SK-N-SH (cell line): ENCODE results near the gene NFIA. TPM values are rescaled to one million over a fixed set of nuclear protein-coding genes. Genes with fewer than 3 reads are reported as not detected.

Experiments
- CTCF ChIA-PET: fragments of 300-600, 350-600 bp; formaldehyde crosslinking; extraction: SDS; loops from one replicate; lab custom pipeline; 2021; lab: Yijun Ruan, JAX
- POLR2A ChIA-PET: fragments of 350-600 bp; sonication (Branson Sonifier 250); formaldehyde crosslinking; extraction: SDS; loops from one replicate; lab custom pipeline; 2020; ENCODE audit warnings: antibody characterized with exemption, inconsistent platforms; lab: Yijun Ruan, JAX
- DNase-seq: peaks from one replicate; pipeline ENCODE4 v3.0.0; 2012
- H2AFZ ChIP-seq: fragments of 200-600 bp; sonication (generic); 2 replicates; pipeline ENCODE4 v1.8.1; 2016; ENCODE audit warnings: antibody characterized with exemption, mild to moderate bottlenecking, low read depth
- H3F3A ChIP-seq: fragments of 200-600 bp; sonication (generic); replicated peaks from 2 replicates; pipeline ENCODE3; 2016; ENCODE audit warnings: antibody characterized with exemption, mild to moderate bottlenecking; ENCODE audit not compliant: insufficient read depth
- H3K27ac ChIP-seq, 2 experiments: fragments of 200-500 bp in 1 of 2; fragments of 200-600 bp in 1 of 2; sonication (Bioruptor generic) in 1 of 2; sonication (generic), shearing (Covaris generic) in 1 of 2; 2 replicates each; pipeline versions ENCODE4 v1.5.1 to v1.6.1; 2014 to 2016; ENCODE audit warnings: low read depth in 2 of 2, inconsistent platforms in 1 of 2, low read length in 1 of 2, mild to moderate bottlenecking in 1 of 2, mixed read lengths in 1 of 2
- H3K27me3 ChIP-seq: fragments of 200-600 bp; sonication (generic), shearing (Covaris generic); 2 replicates; pipeline ENCODE4 v1.6.1; 2016; ENCODE audit warnings: mixed run types; ENCODE audit not compliant: insufficient read depth
- H3K36me3 ChIP-seq, 2 experiments: fragments of 200-500 bp in 1 of 2; fragments of 200-600 bp in 1 of 2; sonication (Bioruptor generic) in 1 of 2; sonication (generic) in 1 of 2; replicated peaks in 1 of 2; 2 replicates each; pipeline versions ENCODE3 to v1.5.1; 2014 to 2016; ENCODE audit warnings: low read length in 1 of 2, mild to moderate bottlenecking in 1 of 2; ENCODE audit not compliant: insufficient read depth in 2 of 2, control insufficient read depth in 1 of 2
- H3K4me1 ChIP-seq, 2 experiments: fragments of 200-500 bp in 1 of 2; fragments of 200-600 bp in 1 of 2; sonication (Bioruptor generic) in 1 of 2; sonication (generic), shearing (Covaris generic) in 1 of 2; 2 replicates each; pipeline versions ENCODE4 v1.5.1 to v1.6.1; 2014 to 2016; ENCODE audit warnings: low read depth in 1 of 2, low read length in 1 of 2, mixed run types in 1 of 2; ENCODE audit not compliant: insufficient read depth in 2 of 2, control insufficient read depth in 1 of 2
- H3K4me2 ChIP-seq: fragments of 200-600 bp; sonication (generic), shearing (Covaris generic); 2 replicates; pipeline ENCODE4 v1.6.1; 2017; ENCODE audit warnings: mixed run types
- H3K4me3 ChIP-seq, 2 experiments: fragments of 200-500 bp in 1 of 2; fragments of 200-600 bp in 1 of 2; sonication (Bioruptor generic) in 1 of 2; sonication (generic), shearing (Covaris generic) in 1 of 2; 2 replicates each; pipeline versions ENCODE4 v1.5.1 to v1.8.1; 2014 to 2016; ENCODE audit warnings: low read depth in 2 of 2, inconsistent platforms in 1 of 2, low read length in 1 of 2, mild to moderate bottlenecking in 1 of 2, mixed read lengths in 1 of 2, moderate library complexity in 1 of 2
- H3K79me2 ChIP-seq: fragments of 200-600 bp; sonication (generic); 2 replicates; pipeline ENCODE4 v1.8.1; 2017; ENCODE audit warnings: mild to moderate bottlenecking; ENCODE audit not compliant: insufficient read depth
- H3K9ac ChIP-seq: fragments of 200-600 bp; sonication (generic); 2 replicates; pipeline ENCODE4 v1.6.1; 2017; ENCODE audit warnings: mixed run types
- H3K9me2 ChIP-seq: fragments of 200-600 bp; sonication (generic); 2 replicates; pipeline ENCODE4 v1.6.1; 2017; ENCODE audit warnings: mixed run types
- H3K9me3 ChIP-seq: fragments of 200-600 bp; sonication (generic); 2 replicates; pipeline ENCODE4 v1.6.1; 2017; ENCODE audit warnings: mixed run types, mild to moderate bottlenecking, moderate library complexity
- H4K20me1 ChIP-seq: fragments of 200-600 bp; sonication (generic); 2 replicates; pipeline ENCODE4 v1.6.1; 2017; ENCODE audit warnings: mild to moderate bottlenecking, mixed run types; ENCODE audit not compliant: insufficient read depth
- CHD2 ChIP-seq: fragments of 150-350 bp; IDR thresholded peaks from 2 replicates; pipeline ENCODE4 v1.6.1; 2018; ENCODE audit warnings: low read length; ENCODE audit not compliant: partially characterized antibody
- EP300 ChIP-seq, 2 experiments: IDR thresholded peaks; 2 replicates each; pipeline versions ENCODE4 v1.4.0 to v1.6.1; 2012; ENCODE audit warnings: borderline replicate concordance in 1 of 2, low read depth in 1 of 2, low read length in 1 of 2
- EZH2phosphoT487 ChIP-seq: fragments of 200-600 bp; sonication (generic); IDR thresholded peaks from 2 replicates; pipeline ENCODE4 v1.6.1; 2017; ENCODE audit warnings: low read depth, mixed run types, mild to moderate bottlenecking, antibody characterized with exemption, moderate library complexity, borderline replicate concordance
- FOXJ3 ChIP-seq: sonication (generic); formaldehyde crosslinking; IDR thresholded peaks from 2 replicates; pipeline ENCODE4 v1.5.1; 2020; ENCODE audit warnings: mild to moderate bottlenecking, missing genetic modification reagents
- FOXM1 ChIP-seq: IDR thresholded peaks from 2 replicates; pipeline ENCODE4 v1.4.0; 2012; ENCODE audit warnings: low read depth, mild to moderate bottlenecking
- GABPA ChIP-seq: IDR thresholded peaks from 2 replicates; pipeline ENCODE4 v1.4.0; 2012; ENCODE audit warnings: low read depth, mild to moderate bottlenecking
- JUND ChIP-seq: IDR thresholded peaks from 2 replicates; pipeline ENCODE4 v1.4.0; 2012
- MEF2A ChIP-seq: IDR thresholded peaks from 2 replicates; pipeline ENCODE4 v1.4.0; 2012; ENCODE audit warnings: low read depth, borderline replicate concordance
- RAD21 ChIP-seq: IDR thresholded peaks from 2 replicates; pipeline ENCODE4 v1.6.1; 2012; ENCODE audit warnings: mild to moderate bottlenecking, low read length
- RFX5 ChIP-seq: IDR thresholded peaks from 2 replicates; pipeline ENCODE4 v1.6.1; 2012; ENCODE audit warnings: mild to moderate bottlenecking, improper control_type of control experiment, low read length
- RXRA ChIP-seq: IDR thresholded peaks from 2 replicates; pipeline ENCODE4 v1.4.0; 2012; ENCODE audit warnings: low read depth, mild to moderate bottlenecking, borderline replicate concordance
- SMC3 ChIP-seq: IDR thresholded peaks from 2 replicates; pipeline ENCODE4 v1.6.1; 2012; ENCODE audit warnings: low read depth, low read length, improper control_type of control experiment
- TAF1 ChIP-seq: IDR thresholded peaks from 2 replicates; pipeline ENCODE4 v1.6.1; 2012; ENCODE audit warnings: low read depth, mild to moderate bottlenecking, low read length, moderate library complexity, borderline replicate concordance
- YY1 ChIP-seq: IDR thresholded peaks from 2 replicates; pipeline ENCODE4 v1.4.0; 2012; ENCODE audit warnings: low read depth, mild to moderate bottlenecking
- WGBS: methylation state at CpG from one replicate; pipeline ENCODE4 v1.1.6; 2017; ENCODE audit warnings: low lambda C conversion rate; 5-methylcytosine and 5-hydroxymethylcytosine counted together
- polyA plus RNA-seq, 3 experiments: library from polyadenylated mRNA; depleted of rRNA; stranded (reverse); fragments of >200 nt; gene quantifications; 2 replicates each; pipeline ENCODE4 v1.2.3, GENCODE V29; 2012
- TF ChIP-seq, protein P1 (sequence below): IDR thresholded peaks from 2 replicates; pipeline ENCODE4 v1.6.1; 2012; ENCODE audit warnings: mild to moderate bottlenecking, low read depth, low read length, moderate library complexity
- TF ChIP-seq, protein P2 (sequence below): IDR thresholded peaks from 2 replicates; pipeline ENCODE4; 2012
- TF ChIP-seq, protein P3 (sequence below): fragments of 150-350 bp; IDR thresholded peaks from 2 replicates; pipeline ENCODE4 v1.6.1; 2017; ENCODE audit warnings: antibody characterized with exemption, low read length, low read depth, borderline replicate concordance

The NFIA gene
- polyA plus RNA-seq, 1 of the 3 experiments (the other 2 are of a cell fraction), result 3.3 TPM

DNA sequence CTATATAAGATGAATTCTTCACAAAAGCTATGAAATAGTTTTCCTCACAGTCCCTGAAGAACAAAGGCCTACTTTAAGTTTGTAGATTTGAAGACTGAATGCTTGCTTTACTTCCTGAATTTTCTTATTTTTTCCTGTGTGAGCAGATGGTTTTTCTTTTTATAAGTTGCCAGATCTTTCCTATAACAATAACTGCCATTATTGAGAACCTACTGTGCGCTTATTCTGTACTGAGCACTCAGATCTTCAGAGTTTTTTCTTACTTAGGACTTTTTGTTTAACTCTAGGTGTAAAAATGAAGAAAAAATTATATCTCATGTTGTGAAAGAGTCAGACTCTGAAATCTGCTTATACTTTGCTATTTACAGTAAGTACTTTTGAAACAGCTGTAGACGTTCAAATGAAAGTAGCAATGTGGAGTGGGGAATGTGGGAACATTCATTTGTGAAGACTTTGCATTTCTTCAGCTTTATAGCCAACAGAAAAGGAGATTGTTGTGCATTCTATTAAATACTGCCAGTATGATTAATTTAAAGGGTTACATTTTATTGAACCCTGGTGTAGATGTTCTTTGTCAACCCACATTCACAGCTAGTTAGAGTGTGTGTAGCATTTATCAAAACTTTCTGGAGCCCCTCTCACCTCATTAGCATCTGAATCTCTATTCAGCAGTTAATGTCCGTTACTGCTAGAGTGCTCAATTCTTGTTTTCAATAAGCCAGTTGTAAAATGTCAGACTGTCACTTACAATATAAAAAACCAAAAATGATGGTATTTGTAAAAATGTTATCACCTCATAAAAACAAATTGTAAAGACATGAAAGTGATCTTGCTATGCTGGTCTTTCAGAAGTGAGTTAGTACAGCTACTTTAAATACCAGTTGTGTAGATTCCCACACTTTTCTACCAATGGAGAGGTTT, 29.0 kb downstream of the NFIA start:
- Histone ChIP-seq H3K9me3 (peaks cover 13% of the 10 kb centered on the region; the same call in 1 of the 2 replicates), H3F3A (no peaks in the 10 kb centered on the region), H2AFZ (no peak overlapping the region), H4K20me1 (no peaks in the 10 kb centered on the region), H3K36me3 (peaks cover 2 to 13% of the 10 kb centered on the region in 2 experiments), H3K4me3 (no peak overlapping the region), H3K9ac (no peak overlapping the region), H3K4me2 (no peak overlapping the region), H3K9me2 (no peaks in the 10 kb centered on the region), H3K79me2 (no peaks in the 10 kb centered on the region; the same call in 1 of the 2 replicates), H3K27ac (no peak overlapping the region), H3K4me1 (peaks cover 0 to 2% of the 10 kb centered on the region in 2 experiments; a peak in 1 of 4 replicates), H3K27me3 (no peaks in the 10 kb centered on the region)
- CTCF ChIA-PET, result interaction anchor here (0.9 to 1.6 kb wide), 3 partner anchors 9 to 1140 kb away, joined by 3 read pairs; no protein-coding TSS in a partner anchor
- WGBS, result 94% methylated on average over 3 of the region's 3 CpGs
- no peak for DNase-seq
- POLR2A ChIA-PET, result no interaction called here
- TF ChIP-seq YY1, result no peak
- TF ChIP-seq FOXJ3 (CRISPR knock-in tag), result no peak
- TF ChIP-seq, protein P1, sequence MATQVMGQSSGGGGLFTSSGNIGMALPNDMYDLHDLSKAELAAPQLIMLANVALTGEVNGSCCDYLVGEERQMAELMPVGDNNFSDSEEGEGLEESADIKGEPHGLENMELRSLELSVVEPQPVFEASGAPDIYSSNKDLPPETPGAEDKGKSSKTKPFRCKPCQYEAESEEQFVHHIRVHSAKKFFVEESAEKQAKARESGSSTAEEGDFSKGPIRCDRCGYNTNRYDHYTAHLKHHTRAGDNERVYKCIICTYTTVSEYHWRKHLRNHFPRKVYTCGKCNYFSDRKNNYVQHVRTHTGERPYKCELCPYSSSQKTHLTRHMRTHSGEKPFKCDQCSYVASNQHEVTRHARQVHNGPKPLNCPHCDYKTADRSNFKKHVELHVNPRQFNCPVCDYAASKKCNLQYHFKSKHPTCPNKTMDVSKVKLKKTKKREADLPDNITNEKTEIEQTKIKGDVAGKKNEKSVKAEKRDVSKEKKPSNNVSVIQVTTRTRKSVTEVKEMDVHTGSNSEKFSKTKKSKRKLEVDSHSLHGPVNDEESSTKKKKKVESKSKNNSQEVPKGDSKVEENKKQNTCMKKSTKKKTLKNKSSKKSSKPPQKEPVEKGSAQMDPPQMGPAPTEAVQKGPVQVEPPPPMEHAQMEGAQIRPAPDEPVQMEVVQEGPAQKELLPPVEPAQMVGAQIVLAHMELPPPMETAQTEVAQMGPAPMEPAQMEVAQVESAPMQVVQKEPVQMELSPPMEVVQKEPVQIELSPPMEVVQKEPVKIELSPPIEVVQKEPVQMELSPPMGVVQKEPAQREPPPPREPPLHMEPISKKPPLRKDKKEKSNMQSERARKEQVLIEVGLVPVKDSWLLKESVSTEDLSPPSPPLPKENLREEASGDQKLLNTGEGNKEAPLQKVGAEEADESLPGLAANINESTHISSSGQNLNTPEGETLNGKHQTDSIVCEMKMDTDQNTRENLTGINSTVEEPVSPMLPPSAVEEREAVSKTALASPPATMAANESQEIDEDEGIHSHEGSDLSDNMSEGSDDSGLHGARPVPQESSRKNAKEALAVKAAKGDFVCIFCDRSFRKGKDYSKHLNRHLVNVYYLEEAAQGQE, result no peak
- no peak for TF ChIP-seq EP300 (IDR thresholded peaks at IDR 0.05; ENCODE audit: borderline replicate concordance in 1 of 2, low read depth in 1 of 2, low read length in 1 of 2)
- no peak for TF ChIP-seq FOXM1
- no peak for TF ChIP-seq SMC3
- no peak for TF ChIP-seq RFX5
- no peak for TF ChIP-seq RXRA
- TF ChIP-seq, protein P2, sequence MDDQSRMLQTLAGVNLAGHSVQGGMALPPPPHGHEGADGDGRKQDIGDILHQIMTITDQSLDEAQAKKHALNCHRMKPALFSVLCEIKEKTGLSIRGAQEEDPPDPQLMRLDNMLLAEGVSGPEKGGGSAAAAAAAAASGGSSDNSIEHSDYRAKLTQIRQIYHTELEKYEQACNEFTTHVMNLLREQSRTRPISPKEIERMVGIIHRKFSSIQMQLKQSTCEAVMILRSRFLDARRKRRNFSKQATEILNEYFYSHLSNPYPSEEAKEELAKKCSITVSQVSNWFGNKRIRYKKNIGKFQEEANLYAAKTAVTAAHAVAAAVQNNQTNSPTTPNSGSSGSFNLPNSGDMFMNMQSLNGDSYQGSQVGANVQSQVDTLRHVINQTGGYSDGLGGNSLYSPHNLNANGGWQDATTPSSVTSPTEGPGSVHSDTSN, result no peak
- no peak for TF ChIP-seq RAD21
- no peak for TF ChIP-seq JUND
- TF ChIP-seq, protein P3, sequence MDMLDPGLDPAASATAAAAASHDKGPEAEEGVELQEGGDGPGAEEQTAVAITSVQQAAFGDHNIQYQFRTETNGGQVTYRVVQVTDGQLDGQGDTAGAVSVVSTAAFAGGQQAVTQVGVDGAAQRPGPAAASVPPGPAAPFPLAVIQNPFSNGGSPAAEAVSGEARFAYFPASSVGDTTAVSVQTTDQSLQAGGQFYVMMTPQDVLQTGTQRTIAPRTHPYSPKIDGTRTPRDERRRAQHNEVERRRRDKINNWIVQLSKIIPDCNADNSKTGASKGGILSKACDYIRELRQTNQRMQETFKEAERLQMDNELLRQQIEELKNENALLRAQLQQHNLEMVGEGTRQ, result no peak
- TF ChIP-seq TAF1, result no peak
- TF ChIP-seq CHD2, result no peak
- TF ChIP-seq MEF2A, result no peak
- no peak for TF ChIP-seq EZH2phosphoT487
- TF ChIP-seq GABPA, result no peak
